H1 (cell line): Measurements from ENCODE around the gene GCLC. TPM values are rescaled to one million over a fixed set of nuclear protein-coding genes. Genes with fewer than 3 reads are reported as not detected.

Source experiments
- CTCF ChIA-PET: fragments of 300-600 bp; sonication (Branson Sonifier 250); formaldehyde crosslinking; loops from one replicate; lab custom pipeline; 2021; ENCODE audit not compliant: partially characterized antibody; lab: Charles Lee
- POLR2A ChIA-PET: fragments of 300-600 bp; sonication (Branson Sonifier 250); formaldehyde crosslinking; loops from one replicate; lab custom pipeline; 2021; ENCODE audit warnings: inconsistent platforms; ENCODE audit not compliant: partially characterized antibody; lab: Charles Lee
- DNase-seq, 2 experiments: peaks; one replicate each; pipeline versions ENCODE4 v3.0.0 to v3.0.0-alpha.2; 2010 to 2022; ENCODE audit warnings: low spot score in 2 of 2, low read depth in 1 of 2, mixed read lengths in 1 of 2
- FAIRE-seq: peaks from 2 replicates; lab custom pipeline; 2011; peaks lifted over from hg19 to GRCh38; lab: Jason Lieb, UNC
- H2AFZ ChIP-seq: 2 replicates; pipeline ENCODE4 v1.8.1; 2012; ENCODE audit warnings: low read length, inconsistent platforms
- H2AK5ac ChIP-seq: 2 replicates; pipeline ENCODE4 v1.6.1; 2013; ENCODE audit warnings: low read depth, low read length
- H2BK120ac ChIP-seq: replicated peaks from 2 replicates; pipeline ENCODE3; 2013; ENCODE audit warnings: low read depth, low read length, inconsistent platforms
- H2BK12ac ChIP-seq: 2 replicates; pipeline ENCODE4 v1.6.1; 2013; ENCODE audit warnings: low read depth, low read length
- H2BK15ac ChIP-seq: 2 replicates; pipeline ENCODE4 v1.6.1; 2013; ENCODE audit warnings: low read length
- H2BK20ac ChIP-seq: 2 replicates; pipeline ENCODE4 v1.6.1; 2013; ENCODE audit warnings: low read length
- H2BK5ac ChIP-seq: 2 replicates; pipeline ENCODE4 v1.6.1; 2013; ENCODE audit warnings: low read depth, low read length
- H3K14ac ChIP-seq: 2 replicates; pipeline ENCODE4 v1.6.1; 2013; ENCODE audit warnings: inconsistent platforms; ENCODE audit not compliant: insufficient read length
- H3K18ac ChIP-seq: 2 replicates; pipeline ENCODE4 v1.6.1; 2013; ENCODE audit warnings: low read length; ENCODE audit errors: extremely low read depth
- H3K23ac ChIP-seq: 2 replicates; pipeline ENCODE4 v1.6.1; 2013; ENCODE audit warnings: inconsistent platforms; ENCODE audit not compliant: insufficient read length
- H3K23me2 ChIP-seq: 2 replicates; pipeline ENCODE4 v1.6.1; 2013; ENCODE audit warnings: low read depth, low read length
- H3K27ac ChIP-seq: 2 replicates; pipeline ENCODE4 v1.6.1; 2011; ENCODE audit warnings: low read depth, low read length, inconsistent platforms
- H3K27me3 ChIP-seq, 4 experiments: replicated peaks in 1 of 4; 1 replicate in 1 of 4; 2 replicates in 3 of 4; pipeline versions ENCODE4 v1.6.1 to v1.8.1; 2011 to 2013; ENCODE audit warnings: low read length in 3 of 4, mild to moderate bottlenecking in 3 of 4, inconsistent platforms in 2 of 4, mixed read lengths in 2 of 4, moderate library complexity in 1 of 4; ENCODE audit not compliant: control insufficient read depth in 3 of 4, insufficient read depth in 3 of 4; ENCODE audit errors: extremely low read depth in 1 of 4
- H3K36me3 ChIP-seq, 4 experiments: 2 replicates each; pipeline versions ENCODE4 v1.6.1 to v1.8.1; 2011 to 2013; ENCODE audit warnings: mild to moderate bottlenecking in 4 of 4, low read length in 3 of 4, moderate library complexity in 2 of 4, control low read depth in 1 of 4, inconsistent platforms in 1 of 4; ENCODE audit not compliant: insufficient read depth in 4 of 4, control insufficient read depth in 2 of 4
- H3K4ac ChIP-seq: replicated peaks from 2 replicates; pipeline ENCODE3; 2013; ENCODE audit warnings: low read length, low read depth, mixed read lengths, inconsistent platforms; ENCODE audit not compliant: insufficient read length
- H3K4me1 ChIP-seq, 4 experiments: replicated peaks in 1 of 4; 1 replicate in 1 of 4; 2 replicates in 3 of 4; pipeline versions ENCODE4 v1.6.1 to v1.8.1; 2011 to 2013; ENCODE audit warnings: low read length in 3 of 4, inconsistent platforms in 2 of 4, mixed read lengths in 1 of 4; ENCODE audit not compliant: insufficient read depth in 4 of 4, control insufficient read depth in 3 of 4
- H3K4me2 ChIP-seq, 2 experiments: 2 replicates each; pipeline versions ENCODE4 v1.6.1 to v1.8.1; 2011 to 2013; ENCODE audit warnings: low read depth in 2 of 2, low read length in 2 of 2, control low read depth in 1 of 2, inconsistent platforms in 1 of 2, mild to moderate bottlenecking in 1 of 2; ENCODE audit not compliant: insufficient read depth in 1 of 2
- H3K4me3 ChIP-seq, 4 experiments: fragments of 200-600, 300-600 bp in 1 of 4; sonication (generic), shearing (Covaris generic), sonication (Bioruptor Twin) in 1 of 4; 2 replicates each; pipeline versions ENCODE4 v1.5.1 to v1.8.1; 2011 to 2016; ENCODE audit warnings: low read length in 4 of 4, low read depth in 3 of 4, control low read depth in 2 of 4, inconsistent platforms in 2 of 4, mild to moderate bottlenecking in 2 of 4, mixed read lengths in 1 of 4, moderate library complexity in 1 of 4; ENCODE audit not compliant: insufficient read depth in 2 of 4; ENCODE audit errors: extremely low read depth in 1 of 4
- H3K56ac ChIP-seq: replicated peaks from 2 replicates; pipeline ENCODE3; 2013; ENCODE audit warnings: low read depth, mild to moderate bottlenecking, mixed read lengths, low read length, inconsistent platforms; ENCODE audit not compliant: insufficient read length
- H3K79me1 ChIP-seq: 2 replicates; pipeline ENCODE4 v1.6.1; 2013; ENCODE audit warnings: low read depth, low read length, control low read depth
- H3K79me2 ChIP-seq, 2 experiments: 2 replicates each; pipeline versions ENCODE4 v1.6.1 to v1.8.1; 2012 to 2013; ENCODE audit warnings: low read length in 2 of 2, mild to moderate bottlenecking in 2 of 2, inconsistent platforms in 1 of 2; ENCODE audit not compliant: insufficient read depth in 2 of 2, control insufficient read depth in 1 of 2
- H3K9ac ChIP-seq, 4 experiments: replicated peaks in 1 of 4; 1 replicate in 1 of 4; 2 replicates in 3 of 4; pipeline versions ENCODE4 v1.6.1 to v1.8.1; 2011 to 2013; ENCODE audit warnings: low read depth in 3 of 4, low read length in 3 of 4, control low read depth in 2 of 4, mild to moderate bottlenecking in 2 of 4, moderate library complexity in 2 of 4, inconsistent platforms in 1 of 4; ENCODE audit errors: extremely low read depth in 1 of 4
- H3K9me3 ChIP-seq, 2 experiments: 2 replicates each; pipeline versions ENCODE4 v1.6.1 to v1.8.1; 2012 to 2013; ENCODE audit warnings: mild to moderate bottlenecking in 2 of 2, moderate library complexity in 2 of 2, control low read depth in 1 of 2, inconsistent platforms in 1 of 2, low read depth in 1 of 2, low read length in 1 of 2, mixed read lengths in 1 of 2; ENCODE audit not compliant: insufficient read depth in 2 of 2
- H4K20me1 ChIP-seq, 2 experiments: replicated peaks in 1 of 2; 2 replicates each; pipeline versions ENCODE3 to v1.8.1; 2011 to 2013; ENCODE audit warnings: inconsistent platforms in 2 of 2, low read length in 2 of 2, mild to moderate bottlenecking in 1 of 2; ENCODE audit not compliant: insufficient read depth in 2 of 2, control insufficient read depth in 1 of 2
- H4K5ac ChIP-seq: 2 replicates; pipeline ENCODE4 v1.6.1; 2013; ENCODE audit warnings: low read length, low read depth, mixed read lengths, inconsistent platforms; ENCODE audit not compliant: insufficient read length
- H4K8ac ChIP-seq: 2 replicates; pipeline ENCODE4 v1.8.0; 2013; ENCODE audit warnings: mild to moderate bottlenecking, moderate library complexity, low read length, inconsistent platforms; ENCODE audit not compliant: insufficient read depth; ENCODE audit errors: extremely low read depth
- H4K91ac ChIP-seq: replicated peaks from 2 replicates; pipeline ENCODE3; 2013; ENCODE audit warnings: low read length, mixed read lengths, inconsistent platforms; ENCODE audit not compliant: insufficient read length
- BACH1 ChIP-seq: IDR thresholded peaks from 2 replicates; pipeline ENCODE4 v1.6.1; 2012; ENCODE audit warnings: low read length, improper control_type of control experiment
- CREB1 ChIP-seq: IDR thresholded peaks from 2 replicates; pipeline ENCODE4 v1.6.1; 2012; ENCODE audit warnings: inconsistent platforms
- CTBP2 ChIP-seq: IDR thresholded peaks from 2 replicates; pipeline ENCODE4 v1.7.0; 2011; ENCODE audit warnings: borderline replicate concordance, mild to moderate bottlenecking, moderate library complexity, mixed read lengths, low read length; ENCODE audit not compliant: insufficient read depth, insufficient read length
- HDAC6 ChIP-seq: IDR thresholded peaks from one replicate; pipeline ENCODE4 v1.7.1; 2012; ENCODE audit warnings: low read depth, mild to moderate bottlenecking, inconsistent platforms, low read length, moderate library complexity
- JUND ChIP-seq: IDR thresholded peaks from 2 replicates; pipeline ENCODE4 v1.6.1; 2011; ENCODE audit warnings: mild to moderate bottlenecking, improper control_type of control experiment, low read length
- KDM5A ChIP-seq: fragments of 200-600 bp; IDR thresholded peaks from 2 replicates; pipeline ENCODE4 v1.7.1; 2012; ENCODE audit warnings: mild to moderate bottlenecking, low read length, inconsistent platforms, mixed read lengths
- NANOG ChIP-seq: IDR thresholded peaks from 2 replicates; pipeline ENCODE4 v1.6.1; 2011; ENCODE audit warnings: low read length, low read depth, mild to moderate bottlenecking, inconsistent platforms; ENCODE audit not compliant: insufficient read depth, poor library complexity, severe bottlenecking
- NRF1 ChIP-seq: IDR thresholded peaks from 2 replicates; pipeline ENCODE4 v1.6.1; 2011; ENCODE audit warnings: mild to moderate bottlenecking, low read depth, low read length, improper control_type of control experiment
- PHF8 ChIP-seq: fragments of 200-600 bp; sonication (generic); conservative IDR thresholded peaks from 2 replicates; pipeline ENCODE4 v1.7.1; 2012; ENCODE audit warnings: low read depth, mild to moderate bottlenecking, inconsistent platforms, low read length, moderate library complexity
- SIX5 ChIP-seq: IDR thresholded peaks from 2 replicates; pipeline ENCODE4 v1.6.1; 2011; ENCODE audit warnings: mild to moderate bottlenecking, low read depth, low read length
- SP2 ChIP-seq: IDR thresholded peaks from 2 replicates; pipeline ENCODE4 v1.6.1; 2012; ENCODE audit warnings: mild to moderate bottlenecking, low read length, inconsistent platforms
- SP4 ChIP-seq: IDR thresholded peaks from 2 replicates; pipeline ENCODE4 v1.6.1; 2012; ENCODE audit warnings: low read length, inconsistent platforms
- SRF ChIP-seq: IDR thresholded peaks from 2 replicates; pipeline ENCODE4 v1.6.1; 2011; ENCODE audit warnings: mild to moderate bottlenecking, low read depth, low read length, moderate library complexity
- TBP ChIP-seq: IDR thresholded peaks from 2 replicates; pipeline ENCODE4 v1.6.1; 2011; ENCODE audit warnings: low read depth, low read length, improper control_type of control experiment
- TCF12 ChIP-seq: IDR thresholded peaks from 2 replicates; pipeline ENCODE4 v1.6.1; 2011; ENCODE audit warnings: low read depth, mild to moderate bottlenecking, low read length
- ZNF274 ChIP-seq: IDR thresholded peaks from 2 replicates; pipeline ENCODE4 v1.7.0; 2012; ENCODE audit warnings: low read length, borderline replicate concordance; ENCODE audit errors: extremely low read depth
- WGBS, 2 experiments: shearing (Covaris generic) in 1 of 2; methylation state at CpG; one replicate each; pipeline versions ENCODE4 v1.1.6 to v1.1.7; 2013 to 2015; ENCODE audit warnings: low lambda C conversion rate in 2 of 2, mixed read lengths in 2 of 2, inconsistent platforms in 1 of 2, low coverage in 1 of 2, missing lambda C conversion rate in 1 of 2; ENCODE audit not compliant: insufficient replicate concordance in 2 of 2, insufficient coverage in 1 of 2, insufficient read length in 1 of 2; ENCODE audit errors: extremely low coverage in 1 of 2, missing lambda C conversion rate in 1 of 2; 5-methylcytosine and 5-hydroxymethylcytosine counted together
- polyA plus RNA-seq, 7 experiments: library from polyadenylated mRNA; depleted of rRNA in 3 of 7; stranded (reverse) in 5 of 7; unstranded in 2 of 7; fragments of >200 nt in 5 of 7; fragments of 200-250 nt in 2 of 7; gene quantifications; 1 replicate in 5 of 7; 2 replicates in 1 of 7; 4 replicates in 1 of 7; pipeline versions ENCODE4 v1.2.1 to v1.2.3, GENCODE V29; 2011 to 2013; ENCODE audit warnings: missing spikeins in 2 of 7, mixed read lengths in 2 of 7
- total RNA-seq: library from RNA; stranded (reverse); fragmentation: NEBNext Ultra II Directional; extraction: Animal tissue kit (Norgen Biotek cat#: 25700); gene quantifications from 2 replicates; pipeline ENCODE4 v1.2.1, GENCODE V29; 2021
- TF ChIP-seq, protein P1 (sequence below): IDR thresholded peaks from 2 replicates; pipeline ENCODE4 v1.6.1; 2012; ENCODE audit warnings: inconsistent platforms

The GCLC gene
- total and polyA plus RNA-seq, 2 of the 8 experiments (the other 6 are each of a cell fraction or from before 2014, with no cell fraction given) = 15.8 to 54.0 TPM

DNA sequence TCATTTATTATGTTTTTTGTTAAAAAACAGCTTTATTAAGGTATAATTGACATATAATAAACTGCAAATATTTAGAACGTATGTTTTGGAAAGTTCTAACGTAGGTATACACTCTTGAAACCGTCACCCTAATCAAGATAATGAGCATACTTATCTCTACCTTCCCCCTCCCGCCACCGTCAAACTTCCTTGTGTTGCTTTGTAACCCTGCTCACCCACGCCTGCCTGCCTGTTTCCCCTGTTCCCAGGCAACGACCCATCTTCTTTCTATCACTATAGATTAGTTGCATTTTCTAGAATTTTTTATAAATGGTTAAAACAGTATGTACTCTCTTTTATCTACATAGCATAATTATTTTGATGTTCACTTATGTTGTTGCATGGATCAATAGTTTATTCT, 33.5 kb upstream of the GCLC start:
- Histone ChIP-seq H3K79me2 (no peaks in the 10 kb centered on the region), H2BK20ac (no peak overlapping the region), H3K9me3 (no peaks in the 10 kb centered on the region), H3K14ac (no peak overlapping the region), H3K4me2 (no peak overlapping the region), H4K8ac (no peak overlapping the region), H2BK12ac (no peak overlapping the region), H3K18ac (no peak overlapping the region), H2AK5ac (no peak overlapping the region), H3K79me1 (no peaks in the 10 kb centered on the region), H4K20me1 (no peaks in the 10 kb centered on the region), H3K36me3 (no peaks in the 10 kb centered on the region), H3K9ac (no peak overlapping the region), H3K4ac (no peak overlapping the region), H3K4me1 (no peaks in the 10 kb centered on the region; a peak in 1 of 7 replicates), H3K23me2 (no peaks in the 10 kb centered on the region), H4K91ac (no peak overlapping the region), H3K56ac (no peak overlapping the region), H2BK5ac (no peak overlapping the region), H3K27me3 (no peaks in the 10 kb centered on the region), H2BK15ac (no peak overlapping the region), H2BK120ac (no peak overlapping the region), H2AFZ (no peak overlapping the region), H3K23ac (no peak overlapping the region), H3K27ac (no peak overlapping the region), H3K4me3 (no peak overlapping the region), H4K5ac (no peak overlapping the region)
- 76% methylated on average over 7 of the region's 7 CpGs; no CpG with 5 or more reads in 1 of the 2 experiments for WGBS, 2 experiments
- POLR2A ChIA-PET = no interaction called here
- CTCF ChIA-PET = no interaction called here
- FAIRE-seq (no peak), DNase-seq (no peak)
- TF ChIP-seq BACH1 (no peak), KDM5A (no peak), TBP (no peak), TCF12 (no peak), SRF (no peak), CTBP2 (no peak), HDAC6 (no peak), ZNF274 (no peak), SP4 (no peak), NRF1 (no peak), SIX5 (no peak), JUND (no peak), NANOG (no peak), CREB1 (no peak), SP2 (no peak), PHF8 (no peak)
- TF ChIP-seq, protein P1, sequence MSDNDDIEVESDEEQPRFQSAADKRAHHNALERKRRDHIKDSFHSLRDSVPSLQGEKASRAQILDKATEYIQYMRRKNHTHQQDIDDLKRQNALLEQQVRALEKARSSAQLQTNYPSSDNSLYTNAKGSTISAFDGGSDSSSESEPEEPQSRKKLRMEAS = no peak
